Suprapubic skin (tissue), 3 donors: ENCODE data around the gene TRNAU1AP.

Experiments
- POLR2A ChIP-seq, 2 donors: fragments of 450-650 bp; IDR thresholded peaks; one replicate each; pipeline ENCODE4 v1.6.1; 2017; ENCODE audit warnings: antibody characterized with exemption in 2 of 2, mild to moderate bottlenecking in 2 of 2, moderate library complexity in 2 of 2
- TF ChIP-seq, protein P1 (sequence below), 2 donors: fragments of 200-600 bp in 1 of 2; fragments of 450-650 bp in 1 of 2; sonication (generic) in 1 of 2; IDR thresholded peaks; one replicate each; pipeline ENCODE4 v1.5.1; 2016 to 2019; ENCODE audit warnings: antibody characterized with exemption in 2 of 2, mild to moderate bottlenecking in 1 of 2, moderate library complexity in 1 of 2

DNA sequence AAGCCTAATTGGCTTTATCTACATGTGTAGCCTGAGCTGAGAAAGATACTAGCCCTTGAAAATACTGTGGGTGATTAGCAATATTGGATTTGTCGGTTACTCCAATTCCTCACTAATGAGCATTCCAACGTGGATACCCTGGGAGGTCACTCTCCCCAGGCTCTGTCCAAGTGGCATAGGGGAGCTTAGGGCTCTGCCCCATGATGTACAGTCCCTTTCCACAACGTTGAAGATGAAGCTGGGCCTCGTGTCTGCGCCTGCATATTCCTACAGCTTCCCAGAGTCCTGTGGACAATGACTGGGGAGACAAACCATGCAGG lies 44.5 kb upstream of the TRNAU1AP start:
- TF ChIP-seq POLR2A (IDR thresholded peaks at IDR 0.05): no peak
- TF ChIP-seq, protein P1, sequence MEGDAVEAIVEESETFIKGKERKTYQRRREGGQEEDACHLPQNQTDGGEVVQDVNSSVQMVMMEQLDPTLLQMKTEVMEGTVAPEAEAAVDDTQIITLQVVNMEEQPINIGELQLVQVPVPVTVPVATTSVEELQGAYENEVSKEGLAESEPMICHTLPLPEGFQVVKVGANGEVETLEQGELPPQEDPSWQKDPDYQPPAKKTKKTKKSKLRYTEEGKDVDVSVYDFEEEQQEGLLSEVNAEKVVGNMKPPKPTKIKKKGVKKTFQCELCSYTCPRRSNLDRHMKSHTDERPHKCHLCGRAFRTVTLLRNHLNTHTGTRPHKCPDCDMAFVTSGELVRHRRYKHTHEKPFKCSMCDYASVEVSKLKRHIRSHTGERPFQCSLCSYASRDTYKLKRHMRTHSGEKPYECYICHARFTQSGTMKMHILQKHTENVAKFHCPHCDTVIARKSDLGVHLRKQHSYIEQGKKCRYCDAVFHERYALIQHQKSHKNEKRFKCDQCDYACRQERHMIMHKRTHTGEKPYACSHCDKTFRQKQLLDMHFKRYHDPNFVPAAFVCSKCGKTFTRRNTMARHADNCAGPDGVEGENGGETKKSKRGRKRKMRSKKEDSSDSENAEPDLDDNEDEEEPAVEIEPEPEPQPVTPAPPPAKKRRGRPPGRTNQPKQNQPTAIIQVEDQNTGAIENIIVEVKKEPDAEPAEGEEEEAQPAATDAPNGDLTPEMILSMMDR (IDR thresholded peaks at IDR 0.05): no peak
